Upper lobe of left lung (tissue), 4 donors: ENCODE measurements around the gene COL17A1.

ENCODE experiments used
- POLR2A ChIP-seq, 4 donors: fragments of 450-650 bp; IDR thresholded peaks; one replicate each; pipeline ENCODE4 v1.5.1; 2016 to 2017; ENCODE audit warnings: antibody characterized with exemption in 4 of 4, mild to moderate bottlenecking in 2 of 4
- POLR2AphosphoS5 ChIP-seq, 2 donors: sonication (generic); formaldehyde crosslinking; IDR thresholded peaks; one replicate each; pipeline ENCODE4 v1.5.1; 2017; ENCODE audit warnings: antibody characterized with exemption in 2 of 2
- TF ChIP-seq, protein P1 (sequence below), 6 experiments: fragments of 450-650 bp in 4 of 6; fragments of 200-600 bp in 2 of 6; sonication (generic) in 2 of 6; IDR thresholded peaks; one replicate each; pipeline ENCODE4 v1.5.1; 2016 to 2019; ENCODE audit warnings: antibody characterized with exemption in 6 of 6

DNA sequence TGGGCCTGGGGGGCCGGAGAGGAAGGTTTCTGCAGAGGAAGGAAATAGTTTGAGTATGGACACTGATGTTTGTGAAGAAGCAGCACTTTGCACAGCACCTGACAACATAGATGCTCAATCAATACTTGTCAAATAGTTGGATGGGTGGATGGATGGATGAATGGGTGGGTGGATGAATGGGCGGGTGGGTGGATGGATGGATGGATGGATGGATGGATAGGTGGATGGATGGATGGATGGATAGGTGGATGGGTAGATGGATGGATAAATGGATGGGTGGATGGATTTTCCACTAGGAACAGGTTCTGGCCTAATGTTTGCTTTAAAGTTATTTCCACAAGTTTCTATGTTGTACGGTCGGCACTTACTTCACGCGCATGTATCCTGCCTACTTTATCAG, 45.3 kb downstream of the COL17A1 start:
- TF ChIP-seq, protein P1, sequence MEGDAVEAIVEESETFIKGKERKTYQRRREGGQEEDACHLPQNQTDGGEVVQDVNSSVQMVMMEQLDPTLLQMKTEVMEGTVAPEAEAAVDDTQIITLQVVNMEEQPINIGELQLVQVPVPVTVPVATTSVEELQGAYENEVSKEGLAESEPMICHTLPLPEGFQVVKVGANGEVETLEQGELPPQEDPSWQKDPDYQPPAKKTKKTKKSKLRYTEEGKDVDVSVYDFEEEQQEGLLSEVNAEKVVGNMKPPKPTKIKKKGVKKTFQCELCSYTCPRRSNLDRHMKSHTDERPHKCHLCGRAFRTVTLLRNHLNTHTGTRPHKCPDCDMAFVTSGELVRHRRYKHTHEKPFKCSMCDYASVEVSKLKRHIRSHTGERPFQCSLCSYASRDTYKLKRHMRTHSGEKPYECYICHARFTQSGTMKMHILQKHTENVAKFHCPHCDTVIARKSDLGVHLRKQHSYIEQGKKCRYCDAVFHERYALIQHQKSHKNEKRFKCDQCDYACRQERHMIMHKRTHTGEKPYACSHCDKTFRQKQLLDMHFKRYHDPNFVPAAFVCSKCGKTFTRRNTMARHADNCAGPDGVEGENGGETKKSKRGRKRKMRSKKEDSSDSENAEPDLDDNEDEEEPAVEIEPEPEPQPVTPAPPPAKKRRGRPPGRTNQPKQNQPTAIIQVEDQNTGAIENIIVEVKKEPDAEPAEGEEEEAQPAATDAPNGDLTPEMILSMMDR (IDR thresholded peaks at IDR 0.05): no peak
- TF ChIP-seq POLR2AphosphoS5 (IDR thresholded peaks at IDR 0.05): no peak
- no peak for TF ChIP-seq POLR2A (IDR thresholded peaks at IDR 0.05)
